ENCODE measurements around the gene GPR108. TPM values are rescaled to one million over a fixed set of nuclear protein-coding genes. Genes with fewer than 3 reads are reported as not detected.

GPR108 gene
- total RNA-seq, 5 donors from 2014 or later (not counting 1 experiment from before 2014, with no cell fraction given), result 51.8 to 83.3 (median 58.4) TPM

DNA sequence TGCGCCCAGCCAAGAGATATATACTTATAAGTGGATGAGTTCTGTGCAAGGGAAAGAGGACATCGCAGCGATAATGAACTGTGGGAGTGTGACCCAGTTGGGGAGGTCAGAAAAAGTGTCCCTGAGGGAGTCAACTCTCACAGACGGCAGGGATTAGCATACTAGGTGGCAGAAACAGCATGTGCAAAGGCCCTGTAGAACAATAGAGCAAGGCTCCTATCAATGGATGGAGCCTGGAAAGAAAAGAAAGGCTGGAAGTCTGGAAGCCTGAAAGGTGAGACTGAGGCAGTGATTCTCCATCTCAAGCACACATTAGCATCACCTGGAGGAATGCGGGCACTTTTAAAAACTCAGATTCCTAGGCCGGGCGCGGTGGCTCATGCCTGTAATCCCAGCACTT lies 46.0 kb downstream of the GPR108 start:
- Histone ChIP-seq H3K9me3 (no peaks in the 10 kb centered on the region), H3K4me3 (ENCODE audit: control insufficient read depth in 1 of 2, extremely low read depth in 1 of 2, low read length in 1 of 2) (no peak overlapping the region), H3K36me3 (ENCODE audit: control insufficient read depth in 2 of 2, extremely low read depth in 1 of 2, insufficient read depth in 1 of 2, low read length in 1 of 2) (no peaks in the 10 kb centered on the region), H3K4me1 (ENCODE audit: control insufficient read depth in 1 of 2, extremely low read depth in 1 of 2, insufficient read depth in 2 of 2, low read length in 2 of 2) (peaks cover 0 to 2% of the 10 kb centered on the region in 2 experiments), H3K27ac (ENCODE audit: low read length) (no peak overlapping the region), H3K27me3 (replicated peaks in 1 of 2; ENCODE audit: control insufficient read depth in 2 of 2, extremely low read depth in 1 of 2, insufficient read depth in 2 of 2, low read length in 1 of 2) (peaks cover 0 to 8% of the 10 kb centered on the region in 2 experiments)
- H3K4me3 Mint-ChIP-seq, result no peak overlapping the region
- ChIA-PET POLR2A (no interaction called here), CTCF (interaction anchor here in 1 of 2 donors (0.6 kb wide), 1 partner anchor 14 kb away, joined by 3 read pairs; no protein-coding TSS in a partner anchor)
- H3K4me1 Mint-ChIP-seq, result peaks cover 0 to 2% (median 0%) of the 10 kb centered on the region in 3 donors
- H3K27ac Mint-ChIP-seq, result no peak overlapping the region
- WGBS (ENCODE audit: insufficient coverage), result 95% methylated on average over 4 of the region's 8 CpGs
- H3K27me3 Mint-ChIP-seq, result no peaks in the 10 kb centered on the region
- no peaks in the 10 kb centered on the region for H3K9me3 Mint-ChIP-seq
- no peaks in the 10 kb centered on the region for H3K36me3 Mint-ChIP-seq
- no peak for DNase-seq
- ATAC-seq (replicated peaks in 1 of 4), result no peak

GRCh38 chr19:6690160-6690885 lies 47.1 kb downstream of the GPR108 start:
- DNase-seq, result no peak
- ChIA-PET CTCF (interaction anchor here in 1 of 2 donors (0.5 kb wide), 1 partner anchor 67 kb away, joined by 3 read pairs; no protein-coding TSS in a partner anchor), POLR2A (no interaction called here)
- WGBS (ENCODE audit: insufficient coverage), result over 99% methylated on average over 7 of the region's 11 CpGs
- H3K4me3 Mint-ChIP-seq, result no peak overlapping the region
- Histone ChIP-seq H3K36me3 (ENCODE audit: control insufficient read depth in 2 of 2, extremely low read depth in 1 of 2, insufficient read depth in 1 of 2, low read length in 1 of 2) (no peaks in the 10 kb centered on the region), H3K27ac (ENCODE audit: low read length) (no peak overlapping the region), H3K4me1 (ENCODE audit: control insufficient read depth in 1 of 2, extremely low read depth in 1 of 2, insufficient read depth in 2 of 2, low read length in 2 of 2) (peaks cover 0 to 2% of the 10 kb centered on the region in 2 experiments), H3K9me3 (no peaks in the 10 kb centered on the region), H3K4me3 (ENCODE audit: control insufficient read depth in 1 of 2, extremely low read depth in 1 of 2, low read length in 1 of 2) (no peak overlapping the region), H3K27me3 (replicated peaks in 1 of 2; ENCODE audit: control insufficient read depth in 2 of 2, extremely low read depth in 1 of 2, insufficient read depth in 2 of 2, low read length in 1 of 2) (peaks cover 0 to 8% of the 10 kb centered on the region in 2 experiments)
- no peak for ATAC-seq (replicated peaks in 1 of 4)
- no peaks in the 10 kb centered on the region for H3K9me3 Mint-ChIP-seq
- H3K4me1 Mint-ChIP-seq, result peaks cover 0 to 2% (median 0%) of the 10 kb centered on the region in 3 donors
- no peaks in the 10 kb centered on the region for H3K27me3 Mint-ChIP-seq
- no peak overlapping the region for H3K27ac Mint-ChIP-seq
- H3K36me3 Mint-ChIP-seq, result no peaks in the 10 kb centered on the region

DNA sequence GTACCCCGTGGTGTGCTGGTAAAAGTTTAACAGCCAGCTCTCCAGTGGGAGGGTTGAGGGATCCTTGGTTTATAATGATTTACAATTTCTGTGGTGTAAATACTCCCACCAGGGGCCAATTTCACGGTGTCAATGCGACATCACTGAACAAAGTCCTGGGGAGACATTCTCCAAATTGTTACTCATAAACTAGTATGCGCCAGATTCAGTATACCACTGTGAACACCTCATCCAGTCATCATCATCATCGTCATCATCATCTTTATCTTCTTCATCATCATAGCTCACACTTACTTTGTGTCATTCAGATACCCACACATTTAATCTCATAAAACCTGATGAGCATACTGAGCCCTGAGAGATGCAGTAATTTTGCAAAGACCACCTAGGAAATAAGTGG lies 50.3 kb downstream of the GPR108 start:
- H3K9me3 ChIP-seq, result no peaks in the 10 kb centered on the region
- POLR2A ChIA-PET, result no interaction called here
- no peaks in the 10 kb centered on the region for H3K36me3 ChIP-seq (ENCODE audit: control insufficient read depth in 2 of 2, extremely low read depth in 1 of 2, insufficient read depth in 1 of 2, low read length in 1 of 2)
- no peaks in the 10 kb centered on the region for H3K4me1 ChIP-seq (ENCODE audit: control insufficient read depth in 1 of 2, extremely low read depth in 1 of 2, insufficient read depth in 2 of 2, low read length in 2 of 2)
- no peak overlapping the region for H3K27ac ChIP-seq (ENCODE audit: low read length)
- H3K27me3 ChIP-seq (replicated peaks in 1 of 2; ENCODE audit: control insufficient read depth in 2 of 2, extremely low read depth in 1 of 2, insufficient read depth in 2 of 2, low read length in 1 of 2), result no peaks in the 10 kb centered on the region
- ATAC-seq (replicated peaks in 1 of 4), result no peak
- no peak overlapping the region for H3K27ac Mint-ChIP-seq
- no peaks in the 10 kb centered on the region for H3K36me3 Mint-ChIP-seq
- H3K9me3 Mint-ChIP-seq, result no peaks in the 10 kb centered on the region
- CTCF ChIA-PET, result no interaction called here
- no peaks in the 10 kb centered on the region for H3K27me3 Mint-ChIP-seq
- WGBS (ENCODE audit: insufficient coverage), result 89% methylated on average over 5 of the region's 5 CpGs
- DNase-seq, result no peak
- no peaks in the 10 kb centered on the region for H3K4me1 Mint-ChIP-seq
- H3K4me3 Mint-ChIP-seq, result no peak overlapping the region
- no peak overlapping the region for H3K4me3 ChIP-seq (ENCODE audit: control insufficient read depth in 1 of 2, extremely low read depth in 1 of 2, low read length in 1 of 2)

DNA sequence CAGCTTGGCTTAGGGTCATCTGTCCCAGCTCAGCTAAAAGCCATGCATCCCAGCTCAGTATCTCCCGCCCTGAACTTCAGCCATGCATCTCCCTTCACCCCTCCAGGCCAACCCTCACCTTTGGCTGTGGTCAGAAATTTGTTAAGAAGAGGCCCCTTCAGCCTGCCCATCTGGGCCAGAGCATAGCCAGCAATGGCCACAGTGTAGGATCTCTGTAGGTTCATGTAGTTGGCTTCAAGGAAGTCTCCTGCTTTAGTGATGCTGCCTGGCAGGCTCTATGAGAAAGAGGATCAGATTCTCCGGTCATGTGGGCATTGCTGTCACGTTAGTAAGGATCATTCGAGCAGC lies 50.8 kb downstream of the GPR108 start:
- WGBS (ENCODE audit: insufficient coverage), result 84% methylated on average over 3 of the region's 4 CpGs
- POLR2A ChIA-PET, result no interaction called here
- no peaks in the 10 kb centered on the region for H3K27me3 Mint-ChIP-seq
- Histone ChIP-seq H3K9me3 (no peaks in the 10 kb centered on the region), H3K27ac (ENCODE audit: low read length) (no peak overlapping the region), H3K4me1 (ENCODE audit: control insufficient read depth in 1 of 2, extremely low read depth in 1 of 2, insufficient read depth in 2 of 2, low read length in 2 of 2) (no peaks in the 10 kb centered on the region), H3K36me3 (ENCODE audit: control insufficient read depth in 2 of 2, extremely low read depth in 1 of 2, insufficient read depth in 1 of 2, low read length in 1 of 2) (no peaks in the 10 kb centered on the region), H3K27me3 (replicated peaks in 1 of 2; ENCODE audit: control insufficient read depth in 2 of 2, extremely low read depth in 1 of 2, insufficient read depth in 2 of 2, low read length in 1 of 2) (no peaks in the 10 kb centered on the region), H3K4me3 (ENCODE audit: control insufficient read depth in 1 of 2, extremely low read depth in 1 of 2, low read length in 1 of 2) (no peak overlapping the region)
- no peaks in the 10 kb centered on the region for H3K4me1 Mint-ChIP-seq
- no peak for DNase-seq
- CTCF ChIA-PET, result no interaction called here
- no peak for ATAC-seq (replicated peaks in 1 of 4)
- no peaks in the 10 kb centered on the region for H3K36me3 Mint-ChIP-seq
- no peak overlapping the region for H3K4me3 Mint-ChIP-seq
- no peak overlapping the region for H3K27ac Mint-ChIP-seq
- no peaks in the 10 kb centered on the region for H3K9me3 Mint-ChIP-seq

- Mint-ChIP-seq H3K4me1 (no peaks in the 10 kb centered on the region), H3K9me3 (no peaks in the 10 kb centered on the region), H3K27ac (no peak overlapping the region), H3K36me3 (no peaks in the 10 kb centered on the region), H3K4me3 (no peak overlapping the region), H3K27me3 (no peaks in the 10 kb centered on the region)
- ATAC-seq (replicated peaks in 1 of 4), result no peak
- 92% methylated on average over 15 of the region's 15 CpGs for WGBS (ENCODE audit: insufficient coverage)
- H3K4me3 ChIP-seq (ENCODE audit: control insufficient read depth in 1 of 2, extremely low read depth in 1 of 2, low read length in 1 of 2), result no peak overlapping the region
- H3K36me3 ChIP-seq (ENCODE audit: control insufficient read depth in 2 of 2, extremely low read depth in 1 of 2, insufficient read depth in 1 of 2, low read length in 1 of 2), result no peaks in the 10 kb centered on the region
- H3K27me3 ChIP-seq (replicated peaks in 1 of 2; ENCODE audit: control insufficient read depth in 2 of 2, extremely low read depth in 1 of 2, insufficient read depth in 2 of 2, low read length in 1 of 2), result no peaks in the 10 kb centered on the region
- H3K4me1 ChIP-seq (ENCODE audit: control insufficient read depth in 1 of 2, extremely low read depth in 1 of 2, insufficient read depth in 2 of 2, low read length in 2 of 2), result no peaks in the 10 kb centered on the region
- ChIA-PET CTCF (no interaction called here), POLR2A (no interaction called here)
- DNase-seq, result no peak
- no peak overlapping the region for H3K27ac ChIP-seq (ENCODE audit: low read length)
- no peaks in the 10 kb centered on the region for H3K9me3 ChIP-seq
Measured at GRCh38 chr19:6685962-6686627, 51.3 kb downstream of the GPR108 start.

DNA sequence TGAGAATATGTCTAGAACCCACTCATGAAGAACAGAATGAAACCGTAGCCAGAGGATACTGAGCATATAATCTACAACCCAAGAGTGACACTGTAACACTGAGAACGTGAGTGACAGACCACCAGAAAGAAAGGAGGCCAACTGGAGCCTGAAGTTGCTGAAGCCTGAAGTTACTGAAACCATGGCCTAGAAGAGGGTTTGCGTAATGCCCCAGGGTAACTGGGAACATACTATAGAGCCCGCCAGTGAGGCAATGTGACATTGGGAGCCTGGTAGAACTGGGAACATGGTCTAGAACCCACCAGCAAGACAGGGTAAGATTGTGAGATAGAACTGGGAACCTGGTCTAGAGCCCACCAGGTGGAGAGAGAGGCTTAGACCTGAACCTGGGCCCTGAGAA lies 51.9 kb downstream of the GPR108 start:
- ChIA-PET CTCF (no interaction called here), POLR2A (interaction anchor here in 1 of 2 donors (0.6 kb wide), 1 partner anchor 89 kb away, joined by 7 read pairs; no protein-coding TSS in a partner anchor)
- H3K4me3 ChIP-seq (ENCODE audit: control insufficient read depth in 1 of 2, extremely low read depth in 1 of 2, low read length in 1 of 2), result no peak overlapping the region
- H3K4me1 ChIP-seq (ENCODE audit: control insufficient read depth in 1 of 2, extremely low read depth in 1 of 2, insufficient read depth in 2 of 2, low read length in 2 of 2), result no peaks in the 10 kb centered on the region
- H3K9me3 ChIP-seq, result no peaks in the 10 kb centered on the region
- no peak overlapping the region for H3K27ac ChIP-seq (ENCODE audit: low read length)
- no peak overlapping the region for H3K4me3 Mint-ChIP-seq
- no peaks in the 10 kb centered on the region for H3K9me3 Mint-ChIP-seq
- H3K27me3 Mint-ChIP-seq, result no peaks in the 10 kb centered on the region
- ATAC-seq (replicated peaks in 1 of 4), result no peak
- no peaks in the 10 kb centered on the region for H3K27me3 ChIP-seq (replicated peaks in 1 of 2; ENCODE audit: control insufficient read depth in 2 of 2, extremely low read depth in 1 of 2, insufficient read depth in 2 of 2, low read length in 1 of 2)
- WGBS (ENCODE audit: insufficient coverage), result 95% methylated on average over 4 of the region's 4 CpGs
- DNase-seq, result no peak
- no peaks in the 10 kb centered on the region for H3K36me3 ChIP-seq (ENCODE audit: control insufficient read depth in 2 of 2, extremely low read depth in 1 of 2, insufficient read depth in 1 of 2, low read length in 1 of 2)
- no peak overlapping the region for H3K27ac Mint-ChIP-seq
- H3K4me1 Mint-ChIP-seq, result peaks cover 0 to 3% (median 0%) of the 10 kb centered on the region in 3 donors
- no peaks in the 10 kb centered on the region for H3K36me3 Mint-ChIP-seq
